HG03095 (cell line): Measurements from ENCODE around the gene KRT8.

ENCODE experiments used
- ATAC-seq: cut with Tn5 transposase; IDR thresholded peaks from one replicate; pipeline ENCODE4 v1.9.1; 2021; ENCODE audit warnings: moderate library complexity; ENCODE audit not compliant: unreplicated experiment

Gene KRT8

GRCh38 chr12:52925717-52926595, 21.1 kb upstream of the KRT8 start:
- no peak for ATAC-seq

GRCh38 chr12:52924764-52925716, 20.2 kb upstream of the KRT8 start:
- ATAC-seq, result no peak

DNA sequence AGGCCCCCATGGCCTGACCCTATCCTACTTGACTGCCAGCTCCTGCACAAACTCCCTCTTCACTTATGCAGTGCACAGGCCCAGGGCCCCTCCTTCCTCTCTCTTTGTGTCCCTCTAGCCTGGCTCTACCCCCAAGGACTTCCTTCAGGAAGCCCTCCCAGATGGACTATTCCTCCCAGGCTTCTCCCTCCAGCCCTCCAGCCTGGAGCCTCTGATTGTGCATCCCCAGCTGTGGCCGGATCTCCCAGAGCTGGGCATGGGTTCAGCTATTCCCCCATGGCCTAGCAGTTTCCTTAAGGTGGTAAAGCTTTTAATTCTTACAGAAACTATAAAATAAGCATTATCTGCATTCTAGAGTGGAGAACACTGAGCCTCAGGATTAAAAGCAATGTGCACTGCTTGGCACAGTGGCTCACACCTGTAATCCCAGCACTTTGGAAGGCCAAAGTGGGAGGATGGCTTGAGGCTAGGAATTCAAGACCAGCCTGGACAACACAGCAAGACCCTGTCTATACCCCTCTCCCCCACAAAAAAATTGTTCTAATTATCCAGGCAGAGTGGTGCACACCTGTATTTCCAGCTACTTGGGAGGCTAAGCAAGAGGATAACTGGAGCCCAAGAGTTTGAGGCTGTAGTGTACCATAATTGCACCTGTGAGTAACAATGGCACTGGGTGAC, 16.8 kb upstream of the KRT8 start:
- ATAC-seq, result no peak

GRCh38 chr12:52920937-52921336, 16.1 kb upstream of the KRT8 start:
- ATAC-seq, result no peak

DNA sequence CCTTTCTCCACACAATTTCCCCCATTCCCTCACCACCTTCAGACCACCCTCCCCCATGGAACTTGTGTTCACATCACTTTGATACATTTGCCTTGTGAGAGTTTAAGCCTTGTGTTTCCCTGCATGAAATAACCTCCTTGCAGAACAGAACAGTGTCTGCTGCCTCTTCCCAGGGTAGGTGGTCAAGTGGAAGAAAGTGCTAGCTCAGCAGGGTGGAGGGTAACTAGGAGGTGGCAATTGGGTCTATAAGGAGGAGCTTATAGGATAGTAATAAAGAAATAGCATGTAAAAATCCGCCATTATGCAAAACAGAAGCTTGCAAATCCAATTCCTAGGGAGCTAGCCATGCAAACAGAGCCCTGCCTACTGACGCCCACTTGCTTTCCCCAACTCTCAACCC, 13.9 kb upstream of the KRT8 start:
- no peak for ATAC-seq

DNA sequence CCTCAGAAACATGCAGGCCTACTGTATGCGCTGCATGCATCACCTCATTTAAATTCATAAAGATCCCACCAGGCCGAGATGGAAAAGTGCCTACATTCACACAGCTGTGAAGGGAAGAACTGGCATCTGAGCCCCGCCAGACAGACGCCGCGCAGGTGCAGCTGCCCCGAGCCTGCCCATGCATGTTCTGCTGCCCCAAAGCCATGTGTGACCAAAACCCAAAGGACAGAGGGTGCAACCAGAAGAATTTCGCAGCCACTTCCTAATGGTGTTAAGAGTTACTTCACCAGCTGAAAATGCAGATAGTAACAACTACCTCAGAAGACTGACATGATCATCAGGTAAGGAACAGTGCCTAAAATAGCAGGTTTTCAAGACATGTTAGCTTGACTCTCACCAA, 13.5 kb upstream of the KRT8 start:
- ATAC-seq, result no peak

- no peak for ATAC-seq
Observed at GRCh38 chr12:52917800-52918199, 12.9 kb upstream of the KRT8 start.

- no peak for ATAC-seq
Observed at GRCh38 chr12:52916216-52916615, 11.3 kb upstream of the KRT8 start.

DNA sequence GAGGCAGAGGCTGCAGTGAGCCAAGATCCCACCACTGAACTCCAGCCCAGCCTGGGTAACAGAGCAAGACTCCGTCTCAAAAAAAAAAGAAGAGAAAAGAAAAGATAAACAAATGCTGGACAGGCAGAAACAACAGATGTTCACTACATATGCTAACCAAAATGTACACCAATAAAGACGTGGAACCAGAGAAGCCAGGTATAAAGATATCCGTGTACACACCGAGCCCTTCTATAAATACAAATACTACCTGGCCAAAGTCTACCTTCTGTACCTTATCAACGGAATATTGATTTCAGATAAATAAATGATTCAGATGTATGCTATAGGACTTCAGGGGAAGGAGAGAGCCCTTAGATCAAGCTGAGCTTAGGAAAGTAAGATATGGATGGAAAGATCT, 10.8 kb upstream of the KRT8 start:
- ATAC-seq, result no peak

- ATAC-seq, result no peak
Observed at GRCh38 chr12:52914576-52915121, 9.8 kb upstream of the KRT8 start.

DNA sequence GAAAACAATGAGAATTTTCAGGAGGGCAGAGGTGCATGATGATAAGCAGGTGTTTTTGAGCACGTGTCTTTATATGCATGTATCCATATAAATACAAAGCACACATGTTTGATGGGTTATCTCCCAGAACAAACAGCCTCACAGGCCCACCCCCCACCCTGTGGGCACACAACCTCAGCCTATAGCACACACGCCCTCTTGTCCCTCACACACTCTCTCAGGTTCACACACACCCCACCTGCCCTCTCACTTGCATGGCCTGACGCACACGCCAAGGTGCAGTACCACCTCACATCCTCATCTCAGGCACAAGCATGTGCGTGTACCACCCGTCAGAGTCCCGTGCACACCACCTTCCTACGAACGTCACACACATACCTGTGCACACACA, 8.6 kb upstream of the KRT8 start:
- no peak for ATAC-seq

DNA sequence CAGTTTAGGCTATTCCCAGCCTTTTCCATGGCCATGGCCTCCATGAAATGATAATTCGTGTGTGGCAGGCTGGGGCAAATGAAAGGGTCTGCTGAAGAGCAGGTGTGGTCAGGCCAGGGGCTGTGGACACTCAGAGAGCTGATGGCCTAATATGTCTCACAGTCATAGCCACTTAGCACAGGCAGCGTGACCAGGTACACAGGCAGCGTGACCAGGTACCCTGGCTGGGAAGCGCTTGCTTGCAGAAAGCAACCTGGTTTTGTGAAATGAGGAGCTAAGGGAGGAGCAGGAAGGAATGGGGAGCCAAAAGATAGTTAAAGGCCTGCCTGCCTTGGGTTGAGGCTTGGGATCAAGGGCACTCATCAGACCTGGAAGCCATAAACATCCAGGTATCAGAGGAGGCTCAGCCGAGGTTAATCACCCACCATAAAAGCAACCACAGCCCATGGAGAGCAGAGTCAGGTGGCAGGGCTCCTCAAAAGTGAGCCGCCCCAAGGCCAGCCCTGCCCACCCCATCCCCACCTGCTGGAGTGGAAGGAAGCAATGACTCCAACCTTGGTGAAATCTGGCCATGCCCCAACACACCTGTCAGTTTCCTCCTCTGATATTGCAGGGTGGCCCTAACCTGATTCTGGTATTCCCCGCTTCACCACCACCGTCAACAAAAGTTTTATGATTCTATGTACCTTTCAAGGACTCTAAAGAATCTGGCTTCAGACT, 8.0 kb upstream of the KRT8 start:
- ATAC-seq, result no peak

DNA sequence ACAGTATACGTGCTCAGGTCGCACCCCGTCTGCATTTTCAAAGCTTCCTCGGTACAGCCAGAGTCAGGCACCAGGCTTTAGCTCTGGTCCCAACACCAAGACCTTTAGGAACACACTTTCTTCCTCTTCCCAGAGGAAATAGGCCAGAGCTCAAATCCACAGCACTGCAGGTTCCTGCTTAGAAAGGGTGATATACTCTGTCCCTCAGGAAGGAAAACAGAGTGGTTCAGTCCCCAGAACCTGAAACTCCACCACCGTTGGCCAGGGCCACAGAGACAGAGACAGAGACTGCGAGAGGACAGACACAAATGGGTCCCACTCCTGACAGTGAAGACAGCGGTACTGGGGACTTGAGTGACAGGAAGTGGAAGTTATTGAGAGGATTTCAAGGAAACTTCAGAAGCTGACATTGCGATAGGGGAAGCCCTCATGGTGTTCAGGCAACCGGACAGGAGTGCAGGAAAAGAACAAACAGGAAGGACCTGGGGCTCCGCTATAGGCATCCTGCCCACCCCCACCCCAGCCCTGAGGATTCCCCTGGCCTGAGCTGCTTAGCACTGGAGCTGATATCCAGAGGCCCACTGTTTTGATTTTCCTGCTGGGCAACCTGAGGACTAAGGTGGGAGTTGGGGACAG, 5.5 kb upstream of the KRT8 start:
- ATAC-seq, result no peak

DNA sequence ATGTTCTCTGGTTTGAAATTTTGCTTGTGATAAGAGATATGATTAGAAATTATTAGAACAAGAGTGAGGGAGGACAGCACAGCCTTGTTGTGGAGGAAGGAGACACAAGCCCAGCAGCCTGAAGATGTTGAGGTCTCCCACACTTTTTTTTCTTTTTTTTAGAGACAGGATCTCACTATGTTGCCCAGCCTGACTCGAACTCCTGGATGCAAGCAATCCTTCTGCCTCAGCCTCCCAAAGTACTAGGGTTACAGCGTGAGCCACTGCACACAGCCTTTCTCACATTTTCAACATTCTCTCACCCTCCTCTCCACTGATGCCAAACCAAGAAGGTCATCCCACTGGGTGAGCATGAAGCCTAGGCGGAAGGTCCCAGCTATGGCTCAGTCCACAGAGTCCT, 4.9 kb upstream of the KRT8 start:
- no peak for ATAC-seq

DNA sequence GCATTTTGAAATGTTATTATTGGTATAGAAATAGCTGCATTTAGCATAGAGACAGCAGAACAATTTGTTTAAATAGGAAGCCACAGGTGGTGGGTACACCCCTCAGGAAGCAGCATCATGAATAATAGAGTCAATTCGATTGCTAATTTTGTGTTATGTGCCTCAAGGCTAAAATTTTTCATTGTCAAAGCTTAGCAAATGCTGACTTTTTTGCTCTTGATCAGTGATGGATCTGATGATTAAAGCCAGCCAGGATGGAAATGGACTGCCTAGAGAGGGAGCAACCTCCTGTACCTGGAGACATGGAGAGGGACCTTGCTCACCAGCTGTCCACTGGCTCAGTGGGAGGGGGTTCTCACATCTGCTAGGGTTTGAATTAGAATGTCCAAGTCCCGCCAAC, 4.5 kb upstream of the KRT8 start:
- ATAC-seq, result no peak

- no peak for ATAC-seq
Observed at GRCh38 chr12:52907092-52907810, 2.4 kb upstream of the KRT8 start.

DNA sequence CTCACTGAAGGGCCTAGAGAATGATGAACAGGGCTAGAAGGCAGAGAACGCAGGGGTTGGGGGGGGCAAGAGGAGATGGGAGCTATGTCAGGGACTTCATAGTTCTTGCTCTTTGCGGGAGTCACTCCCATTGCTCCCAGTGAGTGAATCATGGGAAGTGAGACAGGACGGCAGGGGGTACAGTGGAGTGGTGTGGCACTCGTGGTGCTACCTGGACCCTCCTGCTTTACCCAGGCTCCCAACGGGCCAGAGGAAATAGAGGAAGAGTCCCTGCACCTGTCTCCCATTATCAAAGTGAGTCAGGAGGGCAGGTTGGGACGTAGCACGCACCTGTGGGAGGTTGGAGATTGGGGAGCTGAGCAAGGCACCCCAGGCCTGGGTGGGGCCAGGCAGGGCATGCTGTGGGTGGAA, 1.3 kb upstream of the KRT8 start:
- no peak for ATAC-seq

DNA sequence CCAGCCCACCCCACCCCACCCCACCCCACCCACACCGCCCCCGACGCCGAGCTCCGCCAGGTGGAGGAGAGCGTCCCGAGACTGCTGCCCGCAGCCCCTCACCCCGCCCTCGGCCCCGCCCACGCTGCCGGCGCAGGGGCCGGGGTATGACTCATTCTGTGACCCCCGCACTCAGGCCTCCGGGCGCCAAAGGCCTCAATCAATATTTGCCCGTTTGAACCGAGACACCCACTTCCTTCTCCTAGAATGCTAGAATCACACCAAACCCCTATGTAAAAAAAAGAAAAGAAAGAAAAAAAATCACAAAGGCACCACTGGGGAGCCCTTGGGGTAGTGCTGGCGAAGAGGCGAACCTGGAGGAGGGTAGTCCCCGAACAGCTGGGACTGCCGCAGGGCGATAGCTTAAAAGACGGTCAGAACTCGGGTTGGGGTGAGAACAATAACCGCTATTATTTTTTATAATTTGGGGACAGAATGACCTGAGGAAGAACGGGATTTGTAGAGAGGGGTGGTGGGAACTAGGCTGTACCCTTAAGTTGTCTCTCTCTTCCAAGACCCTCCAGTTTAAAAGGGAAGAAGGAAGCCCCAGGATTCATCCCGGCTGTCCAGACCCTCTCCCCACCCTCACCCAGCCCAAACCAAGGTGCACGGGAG, 894 bp downstream of the KRT8 start:
- ATAC-seq, result peak; percentile 62
